ENCODE data around the gene KDM5C.
A peak's percentile ranks its signal among the peaks of the same experiment; 100 is the strongest.

Gene KDM5C

GRCh38 chrX:53224860-53225797 lies at the start of gene KDM5C:
TSS of gene KDM5C (minus strand) at chrX:53225207. CDS start at chrX:53224889, 318 bp downstream.
- peak; percentile 72 to 92 for DNase-seq (ENCODE audit: low read depth in 2 of 2, low spot score in 1 of 2)

DNA sequence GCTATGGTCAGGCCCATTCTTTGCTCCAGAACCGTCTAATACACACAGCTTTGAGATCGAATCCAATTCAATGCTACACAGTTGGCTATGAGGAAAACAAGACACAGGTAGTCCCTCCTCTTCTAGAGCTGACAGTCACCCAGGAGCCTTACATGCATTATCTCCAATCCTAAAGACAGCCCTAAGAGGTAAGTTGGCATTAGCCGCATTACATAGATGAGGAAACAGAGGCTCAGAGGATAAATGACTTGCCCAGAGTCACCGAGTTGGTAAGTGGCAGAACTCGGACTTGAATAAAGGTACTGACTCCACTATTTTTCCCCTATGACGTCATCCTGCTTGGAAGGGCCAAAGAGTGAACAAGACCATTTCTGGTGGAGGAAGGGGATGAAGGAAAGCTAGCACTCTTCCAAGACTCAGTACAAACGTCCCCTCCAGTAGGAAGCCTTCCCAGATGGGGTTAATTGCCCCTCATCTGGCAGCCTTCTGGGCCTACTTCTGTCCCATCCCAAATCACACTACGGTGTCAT lies 47.9 kb upstream of the KDM5C start:
- no peak for DNase-seq (ENCODE audit: low read depth in 2 of 2, low spot score in 1 of 2)

- no peak for DNase-seq (ENCODE audit: low read depth in 2 of 2, low spot score in 1 of 2)
Observed at GRCh38 chrX:53269536-53270107, 44.6 kb upstream of the KDM5C start.

DNA sequence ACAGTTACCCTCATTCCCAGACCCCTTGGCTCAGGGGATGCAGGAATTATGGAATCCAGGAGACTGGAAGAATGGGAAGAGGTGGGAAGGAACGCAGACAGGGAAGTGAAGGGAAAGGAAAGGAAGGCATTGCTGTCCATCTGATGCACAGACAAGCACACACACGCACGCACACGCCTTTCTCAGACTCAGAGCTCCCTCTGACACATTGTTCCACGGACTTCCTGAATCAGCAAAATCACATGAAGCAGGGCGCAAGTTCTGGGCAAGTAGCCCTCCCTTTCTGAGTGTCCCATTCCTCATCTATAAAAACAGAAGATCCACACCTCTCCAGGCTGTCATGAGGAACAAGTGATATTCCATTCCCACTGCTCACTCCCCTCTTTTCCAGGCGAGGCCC lies 43.2 kb upstream of the KDM5C start:
- DNase-seq (ENCODE audit: low read depth in 2 of 2, low spot score in 1 of 2) = no peak

DNA sequence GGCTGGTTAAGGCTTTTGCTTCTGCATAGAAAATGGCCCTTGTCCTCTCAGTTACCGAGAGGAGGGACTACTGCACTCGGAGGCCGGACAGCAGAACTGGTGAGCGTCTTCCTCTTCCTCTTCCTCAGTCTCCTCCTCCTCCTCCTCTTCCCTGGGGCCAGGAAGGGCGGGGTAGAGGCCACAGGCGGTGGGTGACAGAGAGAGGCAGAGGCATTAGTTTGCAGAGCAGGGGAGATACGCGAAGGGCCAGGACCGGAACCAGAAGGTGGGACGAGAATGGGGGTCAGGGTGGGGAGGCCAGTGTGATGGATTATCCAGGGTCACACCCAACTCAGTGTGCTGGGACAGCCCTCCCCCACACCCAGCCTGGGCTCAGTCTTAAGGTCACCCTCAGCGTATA lies 41.9 kb upstream of the KDM5C start:
- DNase-seq (ENCODE audit: low read depth in 2 of 2, low spot score in 1 of 2) = no peak

- no peak for DNase-seq (ENCODE audit: low read depth in 2 of 2, low spot score in 1 of 2)
Observed at GRCh38 chrX:53265771-53266574, 41.0 kb upstream of the KDM5C start.

GRCh38 chrX:53263597-53264094 lies 38.6 kb upstream of the KDM5C start:
- DNase-seq (ENCODE audit: low read depth in 2 of 2, low spot score in 1 of 2) = no peak

DNA sequence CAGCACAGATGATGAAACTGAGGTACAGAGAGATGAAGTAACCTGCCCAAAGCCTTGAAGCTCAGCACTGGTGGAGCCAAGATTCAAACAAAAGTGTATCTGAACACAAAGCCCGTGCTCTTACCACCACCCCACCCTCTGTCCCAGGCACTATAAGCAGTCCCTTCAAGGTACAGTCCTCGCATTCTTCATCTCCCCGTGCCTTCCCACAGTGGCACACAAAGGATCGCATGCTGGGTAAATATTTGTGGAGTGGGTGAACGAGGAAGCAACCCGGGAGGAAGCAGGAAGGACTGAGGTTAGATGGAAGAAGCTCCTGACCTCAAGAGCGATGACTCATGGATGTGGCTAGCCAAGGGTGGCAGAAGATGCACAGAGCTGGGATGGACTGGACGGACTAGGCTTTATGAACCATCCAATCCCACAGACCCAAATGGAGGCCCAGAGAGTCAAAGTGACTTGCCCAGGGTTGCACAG lies 37.9 kb upstream of the KDM5C start:
- no peak for DNase-seq (ENCODE audit: low read depth in 2 of 2, low spot score in 1 of 2)

DNA sequence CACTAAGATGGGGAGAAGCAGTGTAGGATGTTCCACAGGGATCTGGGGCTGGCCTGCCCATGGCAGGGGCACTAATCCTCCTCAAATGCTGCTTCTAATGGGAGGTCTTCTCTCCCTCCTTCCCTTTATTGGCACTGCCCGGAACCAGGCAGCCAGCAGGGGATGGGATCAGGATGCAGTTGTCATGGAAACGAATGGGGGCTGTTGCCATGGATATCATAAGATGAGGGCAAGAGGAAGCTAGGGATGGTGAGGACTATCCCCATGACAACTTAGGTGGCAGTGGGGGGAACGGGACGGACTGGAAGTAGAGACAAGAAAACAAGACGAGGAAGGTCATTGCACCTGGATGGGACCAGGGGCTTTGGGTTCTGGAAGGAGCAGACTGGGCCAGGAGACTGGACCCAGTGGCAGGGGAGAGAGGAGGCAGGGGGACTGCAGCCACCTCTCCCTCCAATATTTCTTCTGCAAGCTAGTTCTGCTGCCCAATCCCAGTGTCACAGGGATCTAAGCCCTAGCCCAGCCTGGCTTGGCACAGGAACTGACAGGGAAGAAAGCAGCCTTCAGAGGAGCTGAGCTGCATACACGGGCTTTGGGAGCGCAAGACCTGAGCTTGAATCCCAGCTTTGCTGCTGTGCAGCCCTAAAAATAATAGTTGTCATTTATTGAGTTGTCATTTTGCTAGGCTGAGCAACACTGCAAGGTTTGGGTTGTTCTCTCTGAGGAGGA lies 37.3 kb upstream of the KDM5C start:
- DNase-seq (ENCODE audit: low read depth in 2 of 2, low spot score in 1 of 2) = no peak

GRCh38 chrX:53261355-53261972 lies 36.5 kb upstream of the KDM5C start:
- DNase-seq (ENCODE audit: low read depth in 2 of 2, low spot score in 1 of 2) = no peak

- DNase-seq (ENCODE audit: low read depth in 2 of 2, low spot score in 1 of 2) = no peak
Observed at GRCh38 chrX:53260836-53261235, 35.8 kb upstream of the KDM5C start.

GRCh38 chrX:53257670-53258423 lies 32.8 kb upstream of the KDM5C start:
- DNase-seq (ENCODE audit: low read depth in 2 of 2, low spot score in 1 of 2) = no peak

GRCh38 chrX:53257166-53257565 lies 32.2 kb upstream of the KDM5C start:
- no peak for DNase-seq (ENCODE audit: low read depth in 2 of 2, low spot score in 1 of 2)

DNA sequence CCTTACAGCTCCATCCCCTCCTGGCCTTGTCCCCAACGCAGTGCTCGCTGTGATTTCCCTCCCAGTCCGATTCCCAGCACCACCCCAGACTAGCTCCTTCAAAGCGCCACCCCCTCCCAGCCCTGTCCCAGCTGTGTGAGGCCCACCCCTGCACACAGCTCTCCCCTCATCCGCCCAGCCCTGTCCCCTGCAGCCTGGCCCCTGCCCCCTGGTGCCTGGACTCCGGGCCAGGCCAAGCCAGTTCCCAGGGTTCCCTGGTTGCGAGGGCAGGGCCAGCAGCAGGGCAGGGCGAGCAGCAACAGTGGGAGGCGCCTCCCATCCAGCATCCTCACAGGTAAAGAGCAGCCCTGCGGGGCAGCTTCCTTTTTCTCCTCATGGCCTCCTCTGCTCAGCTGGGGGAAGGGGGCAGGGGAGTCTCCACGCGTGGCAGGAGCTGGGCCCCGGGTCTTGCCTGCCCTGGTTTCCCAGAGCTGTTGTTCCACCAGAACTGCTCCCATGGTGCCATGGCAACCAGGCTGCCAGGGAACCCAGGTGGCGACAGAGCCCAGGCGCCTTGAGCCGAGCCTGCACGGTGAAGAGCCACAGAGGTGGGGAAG lies 31.5 kb upstream of the KDM5C start:
- DNase-seq (ENCODE audit: low read depth in 2 of 2, low spot score in 1 of 2) = no peak

GRCh38 chrX:53255738-53256191 lies 30.8 kb upstream of the KDM5C start:
- no peak for DNase-seq (ENCODE audit: low read depth in 2 of 2, low spot score in 1 of 2)

DNA sequence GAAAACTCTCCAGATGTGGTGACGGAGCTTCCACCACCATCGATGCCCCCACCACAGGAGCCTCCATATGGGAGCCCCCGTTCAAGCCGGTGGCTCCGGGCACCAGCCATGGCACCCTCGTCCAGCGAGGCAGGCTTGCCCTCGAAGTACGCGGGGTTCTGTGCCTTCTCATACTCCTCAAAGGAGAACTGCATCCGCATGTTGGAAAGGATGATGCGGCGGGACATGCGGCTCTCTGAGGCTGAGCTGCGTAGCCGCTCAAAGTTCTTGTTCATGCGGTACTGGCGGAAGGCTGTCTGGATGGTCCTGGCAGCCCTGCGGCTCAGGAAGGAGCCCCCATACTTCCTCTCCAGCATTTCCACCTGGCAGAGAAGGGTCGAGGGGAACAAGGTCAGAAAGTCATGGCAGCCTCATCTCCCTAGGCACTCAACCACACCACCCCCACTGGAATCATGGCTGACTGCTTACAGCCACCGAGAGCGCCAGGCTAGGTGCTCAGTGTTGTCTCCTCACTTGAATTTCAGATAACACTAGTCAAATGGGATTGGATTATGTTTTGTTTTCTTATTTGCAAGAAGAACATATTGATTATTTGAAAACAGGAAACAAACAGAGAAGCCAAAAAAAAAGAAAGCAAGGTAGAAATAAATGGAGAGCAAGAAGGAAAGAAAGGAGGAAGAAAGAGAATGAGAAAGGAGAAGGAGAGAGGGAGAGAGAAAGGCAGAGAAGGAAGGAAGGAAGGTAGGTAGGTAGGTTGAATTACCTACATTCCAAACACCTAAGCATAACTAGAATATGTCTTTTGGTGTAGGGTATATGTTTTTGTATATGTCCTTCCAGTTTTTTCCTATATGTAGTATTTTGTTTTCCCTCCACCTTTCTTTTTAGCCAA lies 29.8 kb upstream of the KDM5C start:
- DNase-seq (ENCODE audit: low read depth in 2 of 2, low spot score in 1 of 2) = no peak

GRCh38 chrX:53253293-53254020 lies 28.4 kb upstream of the KDM5C start:
- no peak for DNase-seq (ENCODE audit: low read depth in 2 of 2, low spot score in 1 of 2)

All from stimulated activated CD8-positive, alpha-beta memory T cell treated with anti-CD3 and anti-CD28 coated beads, Interleukin-4, amount 100 ng/mL, for 4 hours (primary cell).